Measurements from ENCODE around the gene SLC25A20. TPM values are rescaled to one million over a fixed set of nuclear protein-coding genes. Genes with fewer than 3 reads are reported as not detected.

The SLC25A20 gene
- total and polyA plus RNA-seq, 4 donors, result 36.9 to 223 (median 86.5) TPM

DNA sequence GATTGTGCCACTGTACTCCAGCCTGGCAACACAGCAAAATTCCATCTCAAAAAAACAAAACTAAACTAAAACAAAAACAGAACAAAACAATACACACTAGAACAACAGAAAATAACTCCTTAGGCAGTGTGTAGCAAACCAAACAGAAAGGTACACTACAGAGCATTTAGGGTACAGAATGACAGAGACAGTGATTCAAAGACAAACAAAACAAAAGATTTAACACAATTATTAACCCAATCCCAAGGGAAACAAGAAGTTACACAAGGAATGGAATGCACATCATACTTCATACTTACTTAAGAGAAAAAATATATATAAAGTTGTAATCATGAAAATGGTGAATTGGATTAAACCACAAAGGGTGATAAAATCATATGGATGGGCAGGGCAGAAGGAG lies 12.9 kb downstream of the SLC25A20 start (continued):
- TF ChIP-seq ATF3 (IDR thresholded peaks at IDR 0.05), result no peak
- no peak for TF ChIP-seq MAX (IDR thresholded peaks at IDR 0.05)
- TF ChIP-seq JUND (IDR thresholded peaks at IDR 0.05), result no peak
- TF ChIP-seq FOXA1 (IDR thresholded peaks at IDR 0.05), result no peak
- TF ChIP-seq, protein P1, sequence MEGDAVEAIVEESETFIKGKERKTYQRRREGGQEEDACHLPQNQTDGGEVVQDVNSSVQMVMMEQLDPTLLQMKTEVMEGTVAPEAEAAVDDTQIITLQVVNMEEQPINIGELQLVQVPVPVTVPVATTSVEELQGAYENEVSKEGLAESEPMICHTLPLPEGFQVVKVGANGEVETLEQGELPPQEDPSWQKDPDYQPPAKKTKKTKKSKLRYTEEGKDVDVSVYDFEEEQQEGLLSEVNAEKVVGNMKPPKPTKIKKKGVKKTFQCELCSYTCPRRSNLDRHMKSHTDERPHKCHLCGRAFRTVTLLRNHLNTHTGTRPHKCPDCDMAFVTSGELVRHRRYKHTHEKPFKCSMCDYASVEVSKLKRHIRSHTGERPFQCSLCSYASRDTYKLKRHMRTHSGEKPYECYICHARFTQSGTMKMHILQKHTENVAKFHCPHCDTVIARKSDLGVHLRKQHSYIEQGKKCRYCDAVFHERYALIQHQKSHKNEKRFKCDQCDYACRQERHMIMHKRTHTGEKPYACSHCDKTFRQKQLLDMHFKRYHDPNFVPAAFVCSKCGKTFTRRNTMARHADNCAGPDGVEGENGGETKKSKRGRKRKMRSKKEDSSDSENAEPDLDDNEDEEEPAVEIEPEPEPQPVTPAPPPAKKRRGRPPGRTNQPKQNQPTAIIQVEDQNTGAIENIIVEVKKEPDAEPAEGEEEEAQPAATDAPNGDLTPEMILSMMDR (IDR thresholded peaks at IDR 0.05; ENCODE audit: low read depth, low read length, missing input control), result no peak

- Histone ChIP-seq H3K27me3 (ENCODE audit: control insufficient read depth in 4 of 4, insufficient read depth in 4 of 4, low read length in 3 of 4) (no peaks in the 10 kb centered on the region), H3K4me1 (ENCODE audit: control insufficient read depth in 4 of 4, insufficient read depth in 4 of 4, low read length in 3 of 4) (peaks cover 6 to 21% (median 16%) of the 10 kb centered on the region in 4 donors), H3K36me3 (ENCODE audit: control insufficient read depth in 4 of 4, insufficient read depth in 3 of 4, low read depth in 1 of 4, low read length in 3 of 4) (peaks cover 17 to 22% (median 18%) of the 10 kb centered on the region in 4 donors), H3K9me3 (ENCODE audit: control insufficient read depth in 4 of 4, low read length in 3 of 4) (no peaks in the 10 kb centered on the region), H3K4me3 (ENCODE audit: low read depth in 1 of 3, low read length in 3 of 3) (no peak overlapping the region), H3K9ac (ENCODE audit: low read depth in 1 of 2, low read length in 2 of 2) (no peak overlapping the region), H3K27ac (ENCODE audit: low read depth in 1 of 2, low read length in 2 of 2) (peak overlapping the region; percentile 49 to 67)
- no peak for DNase-seq (ENCODE audit: low spot score)
- no peak for TF ChIP-seq ZBTB33 (IDR thresholded peaks at IDR 0.05)
- TF ChIP-seq FOXA1 (IDR thresholded peaks at IDR 0.05), result no peak
- TF ChIP-seq JUND (IDR thresholded peaks at IDR 0.05), result no peak
- no peak for TF ChIP-seq FOXA2 (IDR thresholded peaks at IDR 0.05)
- TF ChIP-seq HNF4G (IDR thresholded peaks at IDR 0.05), result peak; percentile 67
- no peak for TF ChIP-seq EGR1 (IDR thresholded peaks at IDR 0.05; ENCODE audit: low read depth in 2 of 2)
- peak; percentile 59 to 75 for TF ChIP-seq RXRA (IDR thresholded peaks at IDR 0.05)
- TF ChIP-seq SP1 (IDR thresholded peaks at IDR 0.05), result peak; percentile 55
- TF ChIP-seq NR2F2 (IDR thresholded peaks at IDR 0.05), result peak; percentile 25
- TF ChIP-seq HNF4A (conservative IDR thresholded peaks at IDR 0.05), result peak; percentile 80 to 93
- TF ChIP-seq RAD21 (IDR thresholded peaks at IDR 0.05), result no peak
- TF ChIP-seq YY1 (IDR thresholded peaks at IDR 0.05), result no peak
- TF ChIP-seq, protein P1 (IDR thresholded peaks at IDR 0.05; ENCODE audit: low read depth, low read length, missing input control), result no peak
- TF ChIP-seq TAF1 (conservative IDR thresholded peaks at IDR 0.05), result no peak
- TF ChIP-seq GABPA (IDR thresholded peaks at IDR 0.05 in 1 of 2, conservative IDR thresholded peaks at IDR 0.05 in 1 of 2), result no peak
- no peak for TF ChIP-seq REST (IDR thresholded peaks at IDR 0.05)
- 63% methylated on average over 5 of the region's 5 CpGs for WGBS
These were observed 17.0 kb downstream of the SLC25A20 start for GRCh38 chr3:48881652-48882114.
